Measurements from ENCODE around the gene UBA6. TPM values are rescaled to one million over a fixed set of nuclear protein-coding genes. Genes with fewer than 3 reads are reported as not detected.

Gene UBA6
- polyA plus RNA-seq, 4 donors, result 5.4 to 25.8 (median 9.1) TPM

GRCh38 chr4:67694662-67695061 lies 6.3 kb downstream of the UBA6 start:
- no peaks in the 10 kb centered on the region for H3K9me3 ChIP-seq (ENCODE audit: control insufficient read depth in 2 of 2, insufficient read depth in 1 of 2, low read depth in 1 of 2, low read length in 1 of 2)
- 88 to 98% (median 95%) methylated on average over 3 of the region's 3 CpGs for WGBS, 3 donors
- DNase-seq (no peak), FAIRE-seq (no peak)
- H3K27me3 ChIP-seq (ENCODE audit: control insufficient read depth in 3 of 3, insufficient read depth in 3 of 3, low read length in 3 of 3), result no peaks in the 10 kb centered on the region
- H3K4me3 ChIP-seq (ENCODE audit: low read depth in 1 of 3, low read length in 3 of 3), result no peak overlapping the region
- H3K4me1 ChIP-seq (ENCODE audit: control insufficient read depth in 3 of 3, insufficient read depth in 2 of 3, low read depth in 1 of 3, low read length in 2 of 3), result peaks cover 2 to 6% (median 5%) of the 10 kb centered on the region in 3 donors
- no peak overlapping the region for H3K27ac ChIP-seq (ENCODE audit: low read depth in 1 of 3, low read length in 2 of 3)
- H3K36me3 ChIP-seq (ENCODE audit: control insufficient read depth in 3 of 3, insufficient read depth in 2 of 3, low read depth in 1 of 3, low read length in 3 of 3), result peaks cover 6 to 9% (median 8%) of the 10 kb centered on the region in 3 donors

- Histone ChIP-seq H3K4me1 (ENCODE audit: control insufficient read depth in 3 of 3, insufficient read depth in 2 of 3, low read depth in 1 of 3, low read length in 2 of 3) (no peaks in the 10 kb centered on the region), H3K36me3 (ENCODE audit: control insufficient read depth in 3 of 3, insufficient read depth in 2 of 3, low read depth in 1 of 3, low read length in 3 of 3) (peaks cover 8 to 9% (median 9%) of the 10 kb centered on the region in 3 donors), H3K27ac (ENCODE audit: low read depth in 1 of 3, low read length in 2 of 3) (no peak overlapping the region), H3K9me3 (ENCODE audit: control insufficient read depth in 2 of 2, insufficient read depth in 1 of 2, low read depth in 1 of 2, low read length in 1 of 2) (no peaks in the 10 kb centered on the region), H3K4me3 (ENCODE audit: low read depth in 1 of 3, low read length in 3 of 3) (no peak overlapping the region), H3K27me3 (ENCODE audit: control insufficient read depth in 3 of 3, insufficient read depth in 3 of 3, low read length in 3 of 3) (no peaks in the 10 kb centered on the region)
- DNase-seq (no peak), FAIRE-seq (no peak)
These were observed 9.6 kb downstream of the UBA6 start for GRCh38 chr4:67691328-67691727.

DNA sequence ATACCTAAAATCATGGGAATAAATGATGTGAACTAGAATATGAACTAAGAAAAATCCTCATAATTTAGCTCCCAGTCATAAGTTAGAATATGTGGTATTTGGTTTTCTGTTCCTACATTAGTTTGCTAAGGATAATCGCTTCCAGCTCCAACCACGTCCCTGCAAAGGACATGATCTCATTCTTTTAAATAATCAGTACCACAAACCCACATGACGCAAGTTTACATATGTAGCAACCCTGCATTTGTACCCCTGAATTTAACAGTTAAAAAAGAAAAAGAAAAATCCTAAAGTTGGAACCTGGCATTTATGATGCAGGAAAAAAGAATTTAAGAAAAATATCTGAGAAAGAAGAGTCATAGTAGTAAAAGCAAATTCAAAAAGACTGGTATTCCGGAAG lies 13.3 kb downstream of the UBA6 start:
- Histone ChIP-seq H3K4me3 (ENCODE audit: low read depth in 1 of 3, low read length in 3 of 3) (no peak overlapping the region), H3K9me3 (ENCODE audit: control insufficient read depth in 2 of 2, insufficient read depth in 1 of 2, low read depth in 1 of 2, low read length in 1 of 2) (no peaks in the 10 kb centered on the region), H3K36me3 (ENCODE audit: control insufficient read depth in 3 of 3, insufficient read depth in 2 of 3, low read depth in 1 of 3, low read length in 3 of 3) (peaks cover 6 to 12% (median 8%) of the 10 kb centered on the region in 3 donors), H3K27me3 (ENCODE audit: control insufficient read depth in 3 of 3, insufficient read depth in 3 of 3, low read length in 3 of 3) (no peaks in the 10 kb centered on the region), H3K4me1 (ENCODE audit: control insufficient read depth in 3 of 3, insufficient read depth in 2 of 3, low read depth in 1 of 3, low read length in 2 of 3) (no peaks in the 10 kb centered on the region), H3K27ac (ENCODE audit: low read depth in 1 of 3, low read length in 2 of 3) (no peak overlapping the region)
- DNase-seq (no peak), FAIRE-seq (no peak)
- WGBS, 3 donors, result 90 to 95% (median 92%) methylated on average over 4 of the region's 4 CpGs

GRCh38 chr4:67685532-67685859 lies 15.5 kb downstream of the UBA6 start:
- no peaks in the 10 kb centered on the region for H3K4me1 ChIP-seq (ENCODE audit: control insufficient read depth in 3 of 3, insufficient read depth in 2 of 3, low read depth in 1 of 3, low read length in 2 of 3)
- FAIRE-seq (no peak), DNase-seq (no peak)
- 93 to 96% (median 95%) methylated on average over 5 of the region's 5 CpGs for WGBS, 3 donors
- no peaks in the 10 kb centered on the region for H3K27me3 ChIP-seq (ENCODE audit: control insufficient read depth in 3 of 3, insufficient read depth in 3 of 3, low read length in 3 of 3)
- H3K27ac ChIP-seq (ENCODE audit: low read depth in 1 of 3, low read length in 2 of 3), result no peak overlapping the region
- H3K9me3 ChIP-seq (ENCODE audit: control insufficient read depth in 2 of 2, insufficient read depth in 1 of 2, low read depth in 1 of 2, low read length in 1 of 2), result no peaks in the 10 kb centered on the region
- peaks cover 0 to 16% (median 3%) of the 10 kb centered on the region in 3 donors for H3K36me3 ChIP-seq (ENCODE audit: control insufficient read depth in 3 of 3, insufficient read depth in 2 of 3, low read depth in 1 of 3, low read length in 3 of 3)
- no peak overlapping the region for H3K4me3 ChIP-seq (ENCODE audit: low read depth in 1 of 3, low read length in 3 of 3)

- DNase-seq, result no peak
- FAIRE-seq, result no peak
- Histone ChIP-seq H3K9me3 (ENCODE audit: control insufficient read depth in 2 of 2, insufficient read depth in 1 of 2, low read depth in 1 of 2, low read length in 1 of 2) (no peaks in the 10 kb centered on the region), H3K27ac (ENCODE audit: low read depth in 1 of 3, low read length in 2 of 3) (no peak overlapping the region), H3K27me3 (ENCODE audit: control insufficient read depth in 3 of 3, insufficient read depth in 3 of 3, low read length in 3 of 3) (no peaks in the 10 kb centered on the region), H3K4me1 (ENCODE audit: control insufficient read depth in 3 of 3, insufficient read depth in 2 of 3, low read depth in 1 of 3, low read length in 2 of 3) (no peaks in the 10 kb centered on the region), H3K36me3 (ENCODE audit: control insufficient read depth in 3 of 3, insufficient read depth in 2 of 3, low read depth in 1 of 3, low read length in 3 of 3) (peaks cover 0 to 16% (median 1%) of the 10 kb centered on the region in 3 donors), H3K4me3 (ENCODE audit: low read depth in 1 of 3, low read length in 3 of 3) (no peak overlapping the region)
- WGBS, 3 donors, result 85 to 91% (median 85%) methylated on average over 1 of the region's 1 CpG
These were observed 16.0 kb downstream of the UBA6 start for GRCh38 chr4:67684839-67685531.

DNA sequence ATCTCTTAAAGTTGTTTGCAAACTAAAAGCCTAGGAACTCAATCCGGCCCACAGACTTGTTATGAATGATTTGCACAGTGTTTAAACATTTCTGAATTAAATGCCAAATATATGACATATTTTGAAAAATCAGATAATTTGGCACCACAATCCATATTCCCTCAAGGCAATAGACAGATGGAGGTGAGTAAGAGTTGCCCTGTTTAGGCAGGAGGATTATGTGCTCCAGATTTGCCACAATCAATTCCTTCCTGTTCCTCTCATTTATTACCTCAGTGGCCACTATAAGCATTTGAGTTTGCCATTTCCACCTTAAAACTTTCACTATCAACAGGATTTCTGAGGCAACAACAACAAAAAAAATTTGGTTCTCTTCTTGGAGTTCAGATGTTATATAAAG lies 18.7 kb downstream of the UBA6 start:
- 89 to 95% (median 91%) methylated on average over 1 of the region's 1 CpG for WGBS, 3 donors
- H3K4me3 ChIP-seq (ENCODE audit: low read depth in 1 of 3, low read length in 3 of 3), result no peak overlapping the region
- H3K9me3 ChIP-seq (ENCODE audit: control insufficient read depth in 2 of 2, insufficient read depth in 1 of 2, low read depth in 1 of 2, low read length in 1 of 2), result no peaks in the 10 kb centered on the region
- H3K27me3 ChIP-seq (ENCODE audit: control insufficient read depth in 3 of 3, insufficient read depth in 3 of 3, low read length in 3 of 3), result no peaks in the 10 kb centered on the region
- peaks cover 0 to 16% (median 1%) of the 10 kb centered on the region in 3 donors for H3K36me3 ChIP-seq (ENCODE audit: control insufficient read depth in 3 of 3, insufficient read depth in 2 of 3, low read depth in 1 of 3, low read length in 3 of 3)
- no peak for DNase-seq
- no peaks in the 10 kb centered on the region for H3K4me1 ChIP-seq (ENCODE audit: control insufficient read depth in 3 of 3, insufficient read depth in 2 of 3, low read depth in 1 of 3, low read length in 2 of 3)
- H3K27ac ChIP-seq (ENCODE audit: low read depth in 1 of 3, low read length in 2 of 3), result no peak overlapping the region
- FAIRE-seq, result no peak

DNA sequence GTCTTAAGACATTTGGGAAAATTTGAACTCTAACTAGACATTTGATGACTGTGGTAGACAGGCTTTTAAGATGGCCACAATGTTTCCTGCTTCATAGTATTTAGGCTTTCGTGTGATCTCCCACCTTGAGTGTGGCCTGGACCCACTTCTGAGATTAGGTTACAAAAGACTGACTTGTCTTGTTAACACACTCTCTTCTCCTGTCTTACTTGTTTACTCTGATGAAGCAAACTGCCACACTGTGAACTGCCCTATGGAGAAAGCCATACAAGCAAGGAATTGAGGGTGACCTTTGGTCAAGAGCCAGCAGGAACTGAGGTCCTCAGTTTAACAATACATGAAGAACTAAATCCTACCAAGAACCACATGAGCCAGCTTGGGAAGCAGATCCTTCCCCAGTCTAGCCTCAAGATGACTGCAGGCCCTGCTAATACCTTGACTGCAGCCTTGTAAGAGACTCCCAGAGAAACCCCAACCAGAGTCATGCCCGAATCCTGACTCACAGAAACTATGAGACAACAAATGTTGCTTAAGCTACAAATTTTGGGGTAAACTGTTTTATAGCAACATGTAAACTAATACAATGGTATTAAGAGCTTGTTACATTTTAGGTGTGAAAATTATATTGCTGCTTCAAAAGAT lies 20.3 kb downstream of the UBA6 start:
- DNase-seq (peak; percentile 42), FAIRE-seq (no peak)
- no peak overlapping the region for H3K4me3 ChIP-seq (ENCODE audit: low read depth in 1 of 3, low read length in 3 of 3)
- 89 to 98% (median 94%) methylated on average over 2 of the region's 2 CpGs for WGBS, 3 donors
- no peaks in the 10 kb centered on the region for H3K27me3 ChIP-seq (ENCODE audit: control insufficient read depth in 3 of 3, insufficient read depth in 3 of 3, low read length in 3 of 3)
- no peaks in the 10 kb centered on the region for H3K9me3 ChIP-seq (ENCODE audit: control insufficient read depth in 2 of 2, insufficient read depth in 1 of 2, low read depth in 1 of 2, low read length in 1 of 2)
- H3K36me3 ChIP-seq (ENCODE audit: control insufficient read depth in 3 of 3, insufficient read depth in 2 of 3, low read depth in 1 of 3, low read length in 3 of 3), result peaks cover 3 to 9% (median 3%) of the 10 kb centered on the region in 3 donors
- no peak overlapping the region for H3K27ac ChIP-seq (ENCODE audit: low read depth in 1 of 3, low read length in 2 of 3)
- no peaks in the 10 kb centered on the region for H3K4me1 ChIP-seq (ENCODE audit: control insufficient read depth in 3 of 3, insufficient read depth in 2 of 3, low read depth in 1 of 3, low read length in 2 of 3)

DNA sequence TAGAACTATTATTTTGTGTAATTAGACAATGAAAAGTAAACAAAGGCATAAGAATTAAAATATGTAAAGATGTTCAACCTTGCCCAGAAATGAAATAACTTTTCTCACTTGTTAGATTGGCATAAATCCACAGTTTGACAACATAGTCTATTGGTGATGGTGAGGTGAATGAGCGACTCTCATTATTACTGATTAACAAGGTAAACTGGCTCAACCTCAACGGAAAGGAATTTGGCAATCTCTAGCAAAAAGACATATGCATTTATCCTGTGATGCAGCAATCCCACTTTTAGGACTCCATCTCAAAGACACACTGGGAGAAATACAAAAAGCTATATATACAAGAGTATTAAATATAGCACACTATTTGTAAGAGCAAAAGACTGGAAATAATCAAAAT lies 22.3 kb downstream of the UBA6 start:
- no peaks in the 10 kb centered on the region for H3K9me3 ChIP-seq (ENCODE audit: control insufficient read depth in 2 of 2, insufficient read depth in 1 of 2, low read depth in 1 of 2, low read length in 1 of 2)

More for the DNA sequence above, 22.3 kb downstream of the UBA6 start:
- H3K36me3 ChIP-seq (ENCODE audit: control insufficient read depth in 3 of 3, insufficient read depth in 2 of 3, low read depth in 1 of 3, low read length in 3 of 3), result peaks cover 1 to 14% (median 5%) of the 10 kb centered on the region in 3 donors
- FAIRE-seq (no peak), DNase-seq (no peak)
- H3K4me1 ChIP-seq (ENCODE audit: control insufficient read depth in 3 of 3, insufficient read depth in 2 of 3, low read depth in 1 of 3, low read length in 2 of 3), result no peaks in the 10 kb centered on the region
- no peak overlapping the region for H3K4me3 ChIP-seq (ENCODE audit: low read depth in 1 of 3, low read length in 3 of 3)
- no peaks in the 10 kb centered on the region for H3K27me3 ChIP-seq (ENCODE audit: control insufficient read depth in 3 of 3, insufficient read depth in 3 of 3, low read length in 3 of 3)
- no peak overlapping the region for H3K27ac ChIP-seq (ENCODE audit: low read depth in 1 of 3, low read length in 2 of 3)
- 75 to 81% (median 80%) methylated on average over 2 of the region's 2 CpGs for WGBS, 3 donors
